Measurements from ENCODE around the gene DNAH9. TPM values are rescaled to one million over a fixed set of nuclear protein-coding genes. Genes with fewer than 3 reads are reported as not detected.
A peak's percentile ranks its signal among the peaks of the same experiment; 100 is the strongest.
"Not testable (repeated sequence)": the region's sequence is repeated elsewhere in the genome, so short reads cannot be mapped to it uniquely, and the experiment has no call there.

DNAH9 gene
- total RNA-seq, 6 experiments from 2014 or later: not detected

- Histone ChIP-seq H3K9me3 (no peaks in the 10 kb centered on the region), H3K4me3 (no peak overlapping the region)
- WGBS (ENCODE audit: insufficient coverage, low coverage, low lambda C conversion rate, missing lambda C conversion rate): 76% methylated on average over 3 of the region's 3 CpGs
Observed at GRCh38 chr17:11944587-11944986, 346.3 kb downstream of the DNAH9 start.

DNA sequence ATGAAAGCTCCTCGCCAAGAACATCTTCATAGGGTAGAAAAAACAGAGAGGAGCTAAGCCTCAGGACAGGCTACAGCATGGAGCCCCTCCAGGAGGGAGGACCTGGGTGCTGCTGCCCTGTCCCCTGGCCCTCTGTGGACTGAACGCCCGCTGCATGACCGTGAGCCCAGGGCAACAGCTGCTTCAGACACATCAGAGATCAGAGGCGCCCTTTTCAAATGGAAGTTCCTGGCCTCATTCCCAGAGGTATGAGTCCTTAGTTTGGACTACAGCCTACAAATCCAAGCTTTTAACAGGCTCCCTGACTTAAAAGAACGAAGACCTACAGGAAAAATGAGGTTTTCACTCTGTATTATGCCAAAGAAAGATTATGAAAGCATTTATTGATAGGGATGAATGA, 350.5 kb downstream of the DNAH9 start:
- ATAC-seq: peak in 3 of 4 donors; percentile 13 to 23 (median 19)

More at GRCh38 chr17:11944587-11944986, 346.3 kb downstream of the DNAH9 start:
- intact Hi-C loops (cut with DNase I): no loop called here
- DNase-seq (no peak), ATAC-seq (no peak)
- TF ChIP-seq, protein P1, sequence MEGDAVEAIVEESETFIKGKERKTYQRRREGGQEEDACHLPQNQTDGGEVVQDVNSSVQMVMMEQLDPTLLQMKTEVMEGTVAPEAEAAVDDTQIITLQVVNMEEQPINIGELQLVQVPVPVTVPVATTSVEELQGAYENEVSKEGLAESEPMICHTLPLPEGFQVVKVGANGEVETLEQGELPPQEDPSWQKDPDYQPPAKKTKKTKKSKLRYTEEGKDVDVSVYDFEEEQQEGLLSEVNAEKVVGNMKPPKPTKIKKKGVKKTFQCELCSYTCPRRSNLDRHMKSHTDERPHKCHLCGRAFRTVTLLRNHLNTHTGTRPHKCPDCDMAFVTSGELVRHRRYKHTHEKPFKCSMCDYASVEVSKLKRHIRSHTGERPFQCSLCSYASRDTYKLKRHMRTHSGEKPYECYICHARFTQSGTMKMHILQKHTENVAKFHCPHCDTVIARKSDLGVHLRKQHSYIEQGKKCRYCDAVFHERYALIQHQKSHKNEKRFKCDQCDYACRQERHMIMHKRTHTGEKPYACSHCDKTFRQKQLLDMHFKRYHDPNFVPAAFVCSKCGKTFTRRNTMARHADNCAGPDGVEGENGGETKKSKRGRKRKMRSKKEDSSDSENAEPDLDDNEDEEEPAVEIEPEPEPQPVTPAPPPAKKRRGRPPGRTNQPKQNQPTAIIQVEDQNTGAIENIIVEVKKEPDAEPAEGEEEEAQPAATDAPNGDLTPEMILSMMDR (IDR thresholded peaks at IDR 0.05): no peak
- no peak for TF ChIP-seq POLR2A (IDR thresholded peaks at IDR 0.05)
- H3K4me1 ChIP-seq: no peaks in the 10 kb centered on the region
- H3K36me3 ChIP-seq: no peaks in the 10 kb centered on the region
- H3K27ac ChIP-seq: no peak overlapping the region
- H3K27me3 ChIP-seq: no peaks in the 10 kb centered on the region

GRCh38 chr17:11949571-11949970, 351.3 kb downstream of the DNAH9 start:
- ATAC-seq; H3K4me3 ChIP-seq; H3K36me3 ChIP-seq; H3K4me1 ChIP-seq; H3K9me3 ChIP-seq; H3K27me3 ChIP-seq; DNase-seq; intact Hi-C loops (cut with DNase I); H3K27ac ChIP-seq: not testable (repeated sequence)
- no CpG with 5 or more reads among the region's 1 CpG for WGBS (ENCODE audit: insufficient coverage, low coverage, low lambda C conversion rate, missing lambda C conversion rate)

More for the DNA sequence above, 350.5 kb downstream of the DNAH9 start:
- Histone ChIP-seq H3K36me3 (no peaks in the 10 kb centered on the region), H3K27me3 (no peaks in the 10 kb centered on the region), H3K9me3 (no peaks in the 10 kb centered on the region), H3K4me3 (no peak overlapping the region), H3K27ac (no peak overlapping the region), H3K4me1 (no peaks in the 10 kb centered on the region)
- TF ChIP-seq, protein P1 (IDR thresholded peaks at IDR 0.05): no peak
- TF ChIP-seq POLR2A (IDR thresholded peaks at IDR 0.05): no peak
- 72% methylated on average over 2 of the region's 6 CpGs for WGBS (ENCODE audit: insufficient coverage, low coverage, low lambda C conversion rate, missing lambda C conversion rate)
- no peak for DNase-seq
- intact Hi-C loops (cut with DNase I): no loop called here

DNA sequence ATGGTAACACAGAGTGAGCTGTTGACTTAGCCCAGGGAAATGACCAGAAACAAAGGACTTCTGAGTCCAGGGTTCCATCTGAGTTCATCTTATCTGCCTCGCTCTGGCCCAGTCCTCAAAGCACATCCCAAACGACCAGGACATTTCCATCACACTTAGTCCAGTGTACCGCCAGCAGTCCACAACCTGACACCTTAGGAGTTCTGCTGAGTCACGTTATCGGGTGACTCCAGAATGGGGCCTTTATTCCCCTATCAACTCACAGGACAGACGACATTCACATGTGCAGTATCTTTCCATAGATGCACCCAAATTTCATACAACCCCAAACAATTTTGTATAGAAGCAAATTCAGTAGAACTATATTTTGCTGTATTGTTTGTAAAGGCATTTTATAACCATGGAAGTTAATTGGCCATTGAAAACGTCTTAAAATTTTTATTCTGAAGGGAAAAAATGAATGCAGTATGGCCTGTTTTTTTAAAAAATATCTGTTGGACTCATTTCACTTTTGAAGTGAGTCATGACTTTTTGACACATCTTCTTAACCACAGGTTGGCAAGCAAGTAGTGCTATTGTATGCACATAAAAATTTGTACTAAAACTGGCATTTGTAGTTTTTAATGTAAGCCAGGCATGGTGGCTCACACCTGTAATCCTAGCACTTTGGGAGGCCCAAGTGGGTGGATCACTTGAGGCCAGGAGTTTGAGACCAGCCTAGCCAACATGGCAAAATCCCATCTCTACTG, 352.7 kb downstream of the DNAH9 start:
- 46% methylated on average over 5 of the region's 7 CpGs for WGBS (ENCODE audit: insufficient coverage, low coverage, low lambda C conversion rate, missing lambda C conversion rate)
- TF ChIP-seq POLR2A (IDR thresholded peaks at IDR 0.05): no peak
- TF ChIP-seq, protein P1 (IDR thresholded peaks at IDR 0.05): no peak
- Histone ChIP-seq H3K27ac (no peak overlapping the region), H3K36me3 (no peaks in the 10 kb centered on the region), H3K27me3 (no peaks in the 10 kb centered on the region), H3K4me1 (no peaks in the 10 kb centered on the region), H3K9me3 (no peaks in the 10 kb centered on the region), H3K4me3 (no peak overlapping the region)
- ATAC-seq: no peak
- intact Hi-C loops (cut with DNase I): no loop called here
- DNase-seq: no peak

GRCh38 chr17:11952610-11953009, 354.3 kb downstream of the DNAH9 start:
- DNase-seq (no peak), ATAC-seq (no peak)
- Histone ChIP-seq H3K4me3 (no peak overlapping the region), H3K9me3 (no peaks in the 10 kb centered on the region), H3K36me3 (no peaks in the 10 kb centered on the region), H3K4me1 (no peaks in the 10 kb centered on the region), H3K27ac (no peak overlapping the region), H3K27me3 (no peaks in the 10 kb centered on the region)
- no peak for TF ChIP-seq POLR2A (IDR thresholded peaks at IDR 0.05)
- TF ChIP-seq, protein P1 (IDR thresholded peaks at IDR 0.05): no peak
- WGBS (ENCODE audit: insufficient coverage, low coverage, low lambda C conversion rate, missing lambda C conversion rate): 87% methylated on average over 3 of the region's 3 CpGs
- intact Hi-C loops (cut with DNase I): no loop called here

Measured in right lobe of liver (tissue), 6 donors.